IMR-90 (cell line): ENCODE results near the gene HPS4. TPM values are rescaled to one million over a fixed set of nuclear protein-coding genes. Genes with fewer than 3 reads are reported as not detected.

Experiments used
- ATAC-seq: fragments of 200-7000 bp; cut with Tn5 transposase; 2 replicates; pipeline ENCODE4 v1.9.1; 2020; ENCODE audit warnings: low read depth, mild to moderate bottlenecking, moderate library complexity
- BruUV-seq: library from RNA; stranded (reverse); fragments of 400-500 nt; replicated peaks from 2 replicates; lab custom pipeline; 2021; lab: Mats Ljungman, UMichigan
- CTCF ChIA-PET: fragments of 300-600 bp; formaldehyde crosslinking; extraction: SDS; loops from one replicate; lab custom pipeline; 2021; ENCODE audit warnings: antibody characterized with exemption; lab: Yijun Ruan, JAX
- POLR2A ChIA-PET: fragments of 300-600 bp; sonication (Branson Sonifier 250); formaldehyde crosslinking; loops from one replicate; lab custom pipeline; 2022; ENCODE audit warnings: antibody characterized with exemption; ENCODE audit not compliant: unreplicated experiment; lab: Charles Lee
- DNase-seq: peaks from one replicate; pipeline ENCODE4 v3.0.0; 2013
- H2AFZ ChIP-seq: replicated peaks from 2 replicates; pipeline ENCODE3; 2013; ENCODE audit warnings: low read length, mild to moderate bottlenecking; ENCODE audit not compliant: poor library complexity
- H2AK5ac ChIP-seq: 2 replicates; pipeline ENCODE4 v1.6.1; 2013; ENCODE audit warnings: low read depth, low read length, inconsistent platforms
- H2AK9ac ChIP-seq: replicated peaks from 2 replicates; pipeline ENCODE3; 2013; ENCODE audit warnings: mild to moderate bottlenecking, low read depth, low read length, moderate library complexity; ENCODE audit not compliant: poor library complexity
- H2BK120ac ChIP-seq: 2 replicates; pipeline ENCODE4 v1.6.1; 2013; ENCODE audit warnings: low read depth, low read length, inconsistent platforms
- H2BK15ac ChIP-seq: 3 replicates; pipeline ENCODE4 v1.6.1; 2013; ENCODE audit warnings: low read depth, low read length, inconsistent platforms
- H2BK20ac ChIP-seq: 2 replicates; pipeline ENCODE4 v1.6.1; 2013; ENCODE audit warnings: low read depth, mild to moderate bottlenecking, inconsistent platforms, low read length, moderate library complexity
- H2BK5ac ChIP-seq: 2 replicates; pipeline ENCODE4 v1.6.1; 2013; ENCODE audit warnings: mild to moderate bottlenecking, low read depth, low read length, inconsistent platforms; ENCODE audit not compliant: poor library complexity, severe bottlenecking
- H3K14ac ChIP-seq: replicated peaks from 2 replicates; pipeline ENCODE4 v1.6.1; 2013; ENCODE audit warnings: low read depth, low read length, inconsistent platforms
- H3K18ac ChIP-seq: 2 replicates; pipeline ENCODE4 v1.6.1; 2013; ENCODE audit warnings: low read depth, low read length, control low read depth
- H3K23ac ChIP-seq: 2 replicates; pipeline ENCODE4 v1.6.1; 2013; ENCODE audit warnings: low read depth, low read length, inconsistent platforms
- H3K27ac ChIP-seq: 2 replicates; pipeline ENCODE4 v1.5.1; 2013; ENCODE audit warnings: mild to moderate bottlenecking, control low read depth, low read length; ENCODE audit not compliant: insufficient read depth
- H3K27me3 ChIP-seq: 2 replicates; pipeline ENCODE4 v1.6.1; 2013; ENCODE audit warnings: low read length; ENCODE audit not compliant: control insufficient read depth, insufficient read depth
- H3K36me3 ChIP-seq: 2 replicates; pipeline ENCODE4 v1.6.1; 2013; ENCODE audit warnings: low read length, mixed read lengths; ENCODE audit not compliant: control insufficient read depth, insufficient read depth
- H3K4ac ChIP-seq: 2 replicates; pipeline ENCODE4 v1.6.1; 2013; ENCODE audit warnings: low read depth, low read length, inconsistent platforms
- H3K4me1 ChIP-seq: 2 replicates; pipeline ENCODE4 v1.6.1; 2013; ENCODE audit warnings: low read length, mixed read lengths; ENCODE audit not compliant: control insufficient read depth, insufficient read depth
- H3K4me2 ChIP-seq: 2 replicates; pipeline ENCODE4 v1.6.1; 2013; ENCODE audit warnings: low read depth, mild to moderate bottlenecking, control low read depth, low read length, moderate library complexity
- H3K4me3 ChIP-seq: 2 replicates; pipeline ENCODE4 v1.5.1; 2013; ENCODE audit warnings: low read depth, mild to moderate bottlenecking, control low read depth, low read length, moderate library complexity; ENCODE audit not compliant: insufficient read depth
- H3K56ac ChIP-seq: 2 replicates; pipeline ENCODE4 v1.6.1; 2013; ENCODE audit warnings: low read length, inconsistent platforms; ENCODE audit not compliant: insufficient read depth; ENCODE audit errors: extremely low read depth
- H3K79me1 ChIP-seq, 2 experiments: 2 replicates each; pipeline ENCODE4 v1.6.1; 2013; ENCODE audit warnings: low read length in 2 of 2, inconsistent platforms in 1 of 2, low read depth in 1 of 2
- H3K9ac ChIP-seq: 2 replicates; pipeline ENCODE4 v1.6.1; 2013; ENCODE audit warnings: low read depth, low read length, control low read depth
- H3K9me1 ChIP-seq: 2 replicates; pipeline ENCODE4 v1.6.1; 2013; ENCODE audit warnings: low read length, inconsistent platforms; ENCODE audit not compliant: insufficient read depth
- H3K9me3 ChIP-seq: 2 replicates; pipeline ENCODE4 v1.6.1; 2013; ENCODE audit warnings: low read length; ENCODE audit not compliant: control insufficient read depth, insufficient read depth
- H4K20me1 ChIP-seq: 2 replicates; pipeline ENCODE4 v1.6.1; 2013; ENCODE audit warnings: low read length, inconsistent platforms; ENCODE audit not compliant: insufficient read depth
- H4K5ac ChIP-seq: 2 replicates; pipeline ENCODE4 v1.6.1; 2013; ENCODE audit warnings: mild to moderate bottlenecking, low read depth, low read length, control low read depth
- H4K8ac ChIP-seq, 2 experiments: 2 replicates each; pipeline ENCODE4 v1.6.1; 2013; ENCODE audit warnings: low read depth in 2 of 2, low read length in 2 of 2, control low read depth in 1 of 2, inconsistent platforms in 1 of 2
- H4K91ac ChIP-seq: 2 replicates; pipeline ENCODE4 v1.6.1; 2013; ENCODE audit warnings: low read depth, low read length, inconsistent platforms; ENCODE audit not compliant: insufficient read depth
- CEBPB ChIP-seq: IDR thresholded peaks from 2 replicates; pipeline ENCODE4 v1.6.1; 2012; ENCODE audit warnings: low read depth, low read length, improper control_type of control experiment
- CHD1 ChIP-seq: IDR thresholded peaks from 2 replicates; pipeline ENCODE4 v1.6.1; 2012; ENCODE audit warnings: low read depth, low read length, improper control_type of control experiment
- MAZ ChIP-seq: IDR thresholded peaks from 2 replicates; pipeline ENCODE4 v1.6.1; 2012; ENCODE audit warnings: low read depth, mild to moderate bottlenecking, low read length, improper control_type of control experiment, moderate library complexity, borderline replicate concordance
- MXI1 ChIP-seq: IDR thresholded peaks from 2 replicates; pipeline ENCODE4 v1.6.1; 2012; ENCODE audit warnings: low read depth, mild to moderate bottlenecking, low read length, moderate library complexity, borderline replicate concordance
- NFE2L2 ChIP-seq: fragments of 150-350 bp; IDR thresholded peaks from 2 replicates; pipeline ENCODE4 v1.6.1; 2016; ENCODE audit warnings: low read depth, mild to moderate bottlenecking, low read length
- RAD21 ChIP-seq: IDR thresholded peaks from 2 replicates; pipeline ENCODE4 v1.6.1; 2012; ENCODE audit warnings: low read length, improper control_type of control experiment
- RCOR1 ChIP-seq: IDR thresholded peaks from 2 replicates; pipeline ENCODE4 v1.6.1; 2012; ENCODE audit warnings: mild to moderate bottlenecking, low read length, improper control_type of control experiment; ENCODE audit not compliant: insufficient replicate concordance
- SMC3 ChIP-seq: fragments of 150-350 bp; IDR thresholded peaks from 2 replicates; pipeline ENCODE4 v1.6.1; 2016; ENCODE audit warnings: low read depth, mild to moderate bottlenecking, antibody characterized with exemption, low read length, moderate library complexity
- WGBS, 2 experiments: methylation state at CpG; one replicate each; pipeline versions ENCODE4 v1.1.5 to v1.1.7; 2013; ENCODE audit warnings: missing lambda C conversion rate in 2 of 2; ENCODE audit not compliant: insufficient read length in 1 of 2; ENCODE audit errors: extremely low coverage in 2 of 2; 5-methylcytosine and 5-hydroxymethylcytosine counted together
- dilution Hi-C: fragments of 300-500 bp; cut with HindIII; formaldehyde crosslinking; loops from one replicate; pipeline ENCODE4 v1.14.3; 2018; ENCODE audit warnings: low sequenced_read_pairs; ENCODE audit not compliant: unreplicated experiment
- in situ Hi-C: fragments of 300-500 bp; cut with MboI; formaldehyde crosslinking; loops from 3 replicates; pipeline ENCODE4 v1.14.3; 2019; ENCODE audit warnings: low sequenced_read_pairs, inconsistent platforms, mixed read lengths
- intact Hi-C: fragments of 100-400 bp; cut with micrococcal nuclease; formaldehyde crosslinking; loops from 2 replicates; pipeline ENCODE4 v1.10.0; 2022
- polyA plus RNA-seq, 3 experiments: library from polyadenylated mRNA; depleted of rRNA; stranded (reverse); fragments of >200 nt; gene quantifications; 2 replicates each; pipeline ENCODE4 v1.2.3, GENCODE V29; 2012; ENCODE audit warnings: low replicate concordance in 1 of 3
- total RNA-seq: library from RNA; depleted of rRNA; stranded (reverse); fragments of >200 nt; gene quantifications from 2 replicates; pipeline ENCODE4 v1.2.3, GENCODE V29; 2012
- TF ChIP-seq, protein P1 (sequence below): fragments of 150-350 bp; IDR thresholded peaks from 2 replicates; pipeline ENCODE4 v1.6.1; 2017; ENCODE audit warnings: mild to moderate bottlenecking, antibody characterized with exemption, low read length, low read depth
- TF ChIP-seq, protein P2 (sequence below): fragments of 150-350 bp; IDR thresholded peaks from 2 replicates; pipeline ENCODE4 v1.6.1; 2016; ENCODE audit warnings: low read depth, mild to moderate bottlenecking, low read length, moderate library complexity, borderline replicate concordance
- TF ChIP-seq, protein P3 (sequence below): conservative IDR thresholded peaks from 2 replicates; pipeline ENCODE4 v1.5.1; 2012; ENCODE audit warnings: mild to moderate bottlenecking, low read depth, low read length, improper control_type of control experiment

HPS4 gene
- total and polyA plus RNA-seq, 2 of the 4 experiments (the other 2 are of a cell fraction): 15.8 to 19.0 TPM

DNA sequence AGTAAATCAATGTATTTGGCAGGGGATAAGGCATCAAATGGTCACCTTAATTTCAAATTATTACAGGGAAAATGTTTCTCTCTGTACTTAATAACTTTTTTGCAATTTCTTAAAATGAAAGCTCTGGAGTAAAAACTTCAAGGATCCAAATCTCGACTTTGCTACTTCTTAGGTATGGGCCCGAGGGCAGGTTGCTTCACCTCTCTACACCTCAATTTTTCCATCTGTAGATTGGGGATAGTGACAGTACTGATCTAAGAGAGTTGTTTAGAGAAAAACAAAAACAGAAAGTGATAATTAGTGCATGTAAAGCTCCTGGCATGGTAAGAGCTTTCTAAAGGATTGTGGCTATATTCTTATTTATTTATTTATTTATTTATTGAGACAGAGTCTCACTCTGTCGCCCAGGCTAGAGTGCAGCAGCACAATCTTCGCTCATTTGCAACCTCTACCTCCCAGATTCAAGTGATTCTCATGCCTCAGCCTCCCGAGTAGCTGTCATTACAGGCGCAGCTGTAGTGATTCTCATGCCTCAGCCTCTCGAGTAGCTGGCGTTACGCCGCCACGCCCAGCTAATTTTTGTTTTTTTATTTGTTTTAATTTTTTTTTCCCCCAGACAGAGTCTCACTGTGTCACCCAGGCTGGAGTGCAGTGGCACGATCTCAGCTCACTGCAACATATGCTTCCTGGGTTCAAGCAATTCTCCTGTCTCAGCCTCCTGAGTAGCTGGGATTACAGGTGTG lies 31.0 kb upstream of the HPS4 start:
- in situ Hi-C loops: no loop called here
- Histone ChIP-seq H2BK120ac (no peak overlapping the region), H3K4me2 (no peak overlapping the region), H2AFZ (no peak overlapping the region), H3K79me1 (peaks cover 26 to 34% of the 10 kb centered on the region in 2 experiments), H4K91ac (no peak overlapping the region), H3K23ac (no peak overlapping the region), H2AK5ac (no peak overlapping the region), H3K4me1 (peaks cover 2% of the 10 kb centered on the region), H4K8ac (peak overlapping the region in 1 of 2 experiments; percentile 12; a peak in 1 of 4 replicates), H2AK9ac (no peak overlapping the region), H3K27me3 (no peaks in the 10 kb centered on the region), H2BK5ac (no peak overlapping the region), H3K4ac (no peak overlapping the region), H4K5ac (no peak overlapping the region; the same call in 1 of the 2 replicates), H2BK20ac (no peak overlapping the region), H4K20me1 (peaks cover 3% of the 10 kb centered on the region; the same call in 1 of the 2 replicates), H3K36me3 (peaks cover 5% of the 10 kb centered on the region), H3K27ac (no peak overlapping the region), H3K14ac (no peak overlapping the region), H3K4me3 (no peak overlapping the region), H3K9ac (no peak overlapping the region), H3K56ac (no peak overlapping the region), H2BK15ac (no peak overlapping the region), H3K9me3 (no peaks in the 10 kb centered on the region), H3K9me1 (peaks cover 2% of the 10 kb centered on the region), H3K18ac (no peak overlapping the region)
- ATAC-seq: no peak
- no CpG with 5 or more reads among the region's 12 CpGs for WGBS, 2 experiments
- dilution Hi-C loops: no loop called here
- ChIA-PET CTCF (no interaction called here), POLR2A (no interaction called here)
- TF ChIP-seq NFE2L2 (no peak), CEBPB (no peak), MAZ (no peak), MXI1 (no peak), SMC3 (no peak), RAD21 (no peak), RCOR1 (no peak), CHD1 (no peak)
- TF ChIP-seq, protein P1, sequence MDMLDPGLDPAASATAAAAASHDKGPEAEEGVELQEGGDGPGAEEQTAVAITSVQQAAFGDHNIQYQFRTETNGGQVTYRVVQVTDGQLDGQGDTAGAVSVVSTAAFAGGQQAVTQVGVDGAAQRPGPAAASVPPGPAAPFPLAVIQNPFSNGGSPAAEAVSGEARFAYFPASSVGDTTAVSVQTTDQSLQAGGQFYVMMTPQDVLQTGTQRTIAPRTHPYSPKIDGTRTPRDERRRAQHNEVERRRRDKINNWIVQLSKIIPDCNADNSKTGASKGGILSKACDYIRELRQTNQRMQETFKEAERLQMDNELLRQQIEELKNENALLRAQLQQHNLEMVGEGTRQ: no peak
- TF ChIP-seq, protein P2, sequence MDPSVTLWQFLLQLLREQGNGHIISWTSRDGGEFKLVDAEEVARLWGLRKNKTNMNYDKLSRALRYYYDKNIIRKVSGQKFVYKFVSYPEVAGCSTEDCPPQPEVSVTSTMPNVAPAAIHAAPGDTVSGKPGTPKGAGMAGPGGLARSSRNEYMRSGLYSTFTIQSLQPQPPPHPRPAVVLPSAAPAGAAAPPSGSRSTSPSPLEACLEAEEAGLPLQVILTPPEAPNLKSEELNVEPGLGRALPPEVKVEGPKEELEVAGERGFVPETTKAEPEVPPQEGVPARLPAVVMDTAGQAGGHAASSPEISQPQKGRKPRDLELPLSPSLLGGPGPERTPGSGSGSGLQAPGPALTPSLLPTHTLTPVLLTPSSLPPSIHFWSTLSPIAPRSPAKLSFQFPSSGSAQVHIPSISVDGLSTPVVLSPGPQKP: no peak
- TF ChIP-seq, protein P3, sequence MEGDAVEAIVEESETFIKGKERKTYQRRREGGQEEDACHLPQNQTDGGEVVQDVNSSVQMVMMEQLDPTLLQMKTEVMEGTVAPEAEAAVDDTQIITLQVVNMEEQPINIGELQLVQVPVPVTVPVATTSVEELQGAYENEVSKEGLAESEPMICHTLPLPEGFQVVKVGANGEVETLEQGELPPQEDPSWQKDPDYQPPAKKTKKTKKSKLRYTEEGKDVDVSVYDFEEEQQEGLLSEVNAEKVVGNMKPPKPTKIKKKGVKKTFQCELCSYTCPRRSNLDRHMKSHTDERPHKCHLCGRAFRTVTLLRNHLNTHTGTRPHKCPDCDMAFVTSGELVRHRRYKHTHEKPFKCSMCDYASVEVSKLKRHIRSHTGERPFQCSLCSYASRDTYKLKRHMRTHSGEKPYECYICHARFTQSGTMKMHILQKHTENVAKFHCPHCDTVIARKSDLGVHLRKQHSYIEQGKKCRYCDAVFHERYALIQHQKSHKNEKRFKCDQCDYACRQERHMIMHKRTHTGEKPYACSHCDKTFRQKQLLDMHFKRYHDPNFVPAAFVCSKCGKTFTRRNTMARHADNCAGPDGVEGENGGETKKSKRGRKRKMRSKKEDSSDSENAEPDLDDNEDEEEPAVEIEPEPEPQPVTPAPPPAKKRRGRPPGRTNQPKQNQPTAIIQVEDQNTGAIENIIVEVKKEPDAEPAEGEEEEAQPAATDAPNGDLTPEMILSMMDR: no peak
- no TSS peak for BruUV-seq
- DNase-seq: no peak
- intact Hi-C loops: loop anchor here (5.0 kb wide), 1 partner anchor 73 kb away; no protein-coding TSS in a partner anchor
